Peyer's patch (tissue), 4 donors: ENCODE measurements around the gene GDAP2.

ENCODE experiments used
- POLR2A ChIP-seq, 2 donors: fragments of 450-650 bp; IDR thresholded peaks; one replicate each; pipeline ENCODE4 v1.5.1; 2017; ENCODE audit warnings: antibody characterized with exemption in 2 of 2, mild to moderate bottlenecking in 2 of 2, moderate library complexity in 2 of 2
- TF ChIP-seq, protein P1 (sequence below), 6 experiments: fragments of 450-650 bp in 4 of 6; fragments of 200-600 bp in 2 of 6; sonication (generic) in 1 of 6; IDR thresholded peaks; one replicate each; pipeline ENCODE4 v1.5.1; 2017 to 2019; ENCODE audit warnings: antibody characterized with exemption in 6 of 6, mild to moderate bottlenecking in 3 of 6, moderate library complexity in 1 of 6

DNA sequence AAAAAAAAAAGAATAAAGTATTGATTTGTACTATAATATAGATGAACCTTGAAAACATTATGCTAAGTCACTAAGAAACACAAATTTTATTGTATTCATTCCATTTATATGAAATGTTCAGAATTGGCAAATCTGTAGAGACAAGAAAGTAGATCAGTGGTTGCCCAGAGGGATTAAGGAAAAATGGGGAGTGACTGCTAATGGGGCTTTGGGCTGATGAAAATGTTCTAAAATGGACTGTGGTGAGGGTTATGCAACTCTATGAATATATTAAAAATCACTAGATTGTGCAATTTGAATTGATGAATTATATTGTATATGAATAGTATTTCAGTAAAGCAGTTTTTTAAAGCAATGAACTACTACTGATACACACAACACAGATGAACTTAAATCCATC lies 10.0 kb downstream of the GDAP2 start:
- TF ChIP-seq, protein P1, sequence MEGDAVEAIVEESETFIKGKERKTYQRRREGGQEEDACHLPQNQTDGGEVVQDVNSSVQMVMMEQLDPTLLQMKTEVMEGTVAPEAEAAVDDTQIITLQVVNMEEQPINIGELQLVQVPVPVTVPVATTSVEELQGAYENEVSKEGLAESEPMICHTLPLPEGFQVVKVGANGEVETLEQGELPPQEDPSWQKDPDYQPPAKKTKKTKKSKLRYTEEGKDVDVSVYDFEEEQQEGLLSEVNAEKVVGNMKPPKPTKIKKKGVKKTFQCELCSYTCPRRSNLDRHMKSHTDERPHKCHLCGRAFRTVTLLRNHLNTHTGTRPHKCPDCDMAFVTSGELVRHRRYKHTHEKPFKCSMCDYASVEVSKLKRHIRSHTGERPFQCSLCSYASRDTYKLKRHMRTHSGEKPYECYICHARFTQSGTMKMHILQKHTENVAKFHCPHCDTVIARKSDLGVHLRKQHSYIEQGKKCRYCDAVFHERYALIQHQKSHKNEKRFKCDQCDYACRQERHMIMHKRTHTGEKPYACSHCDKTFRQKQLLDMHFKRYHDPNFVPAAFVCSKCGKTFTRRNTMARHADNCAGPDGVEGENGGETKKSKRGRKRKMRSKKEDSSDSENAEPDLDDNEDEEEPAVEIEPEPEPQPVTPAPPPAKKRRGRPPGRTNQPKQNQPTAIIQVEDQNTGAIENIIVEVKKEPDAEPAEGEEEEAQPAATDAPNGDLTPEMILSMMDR (IDR thresholded peaks at IDR 0.05) = no peak
- no peak for TF ChIP-seq POLR2A (IDR thresholded peaks at IDR 0.05)
